A673 (cell line): ENCODE results near the gene SPAG16. TPM values are rescaled to one million over a fixed set of nuclear protein-coding genes. Genes with fewer than 3 reads are reported as not detected.

Experiments
- BruUV-seq: library from RNA; stranded (reverse); fragments of 400-500 nt; replicated peaks from 2 replicates; lab custom pipeline; 2021; lab: Mats Ljungman, UMichigan
- CTCF ChIA-PET: fragments of 300-600 bp; sonication (Branson Sonifier 250); formaldehyde crosslinking; loops from one replicate; lab custom pipeline; 2022; ENCODE audit warnings: antibody characterized with exemption; lab: Charles Lee
- POLR2A ChIA-PET: fragments of 300-600 bp; sonication (Branson Sonifier 250); formaldehyde crosslinking; loops from one replicate; lab custom pipeline; 2022; ENCODE audit warnings: antibody characterized with exemption; ENCODE audit not compliant: low non-redundant PET; lab: Charles Lee
- DNase-seq: peaks from one replicate; pipeline ENCODE4 v3.0.0-alpha.2; 2015; ENCODE audit warnings: low spot score
- H3K27ac ChIP-seq: fragments of 200-600 bp; sonication (generic); 2 replicates; pipeline ENCODE4 v1.5.1; 2016; ENCODE audit warnings: mixed run types, low read depth, mild to moderate bottlenecking, mixed read lengths, antibody characterized with exemption, low read length; ENCODE audit not compliant: poor library complexity, severe bottlenecking
- H3K27me3 ChIP-seq: fragments of 200-600 bp; sonication (generic); replicated peaks from 2 replicates; pipeline ENCODE4 v1.6.1; 2017; ENCODE audit warnings: mixed run types, low read depth, mild to moderate bottlenecking, mixed read lengths, antibody characterized with exemption, low read length; ENCODE audit not compliant: insufficient read depth, poor library complexity
- H3K36me3 ChIP-seq: fragments of 200-600 bp; sonication (generic); 2 replicates; pipeline ENCODE4 v1.6.1; 2016; ENCODE audit warnings: mixed run types, mild to moderate bottlenecking, mixed read lengths, antibody characterized with exemption, low read length; ENCODE audit not compliant: insufficient read depth, poor library complexity, severe bottlenecking
- H3K4me1 ChIP-seq: fragments of 200-600 bp; sonication (generic); 2 replicates; pipeline ENCODE4 v1.6.1; 2017; ENCODE audit warnings: mixed run types, mild to moderate bottlenecking, mixed read lengths, antibody characterized with exemption, low read length; ENCODE audit not compliant: insufficient read depth, poor library complexity, severe bottlenecking
- H3K4me3 ChIP-seq: fragments of 200-600 bp; sonication (generic); 2 replicates; pipeline ENCODE4 v1.5.1; 2016; ENCODE audit warnings: low read depth, mixed run types, mild to moderate bottlenecking, mixed read lengths, low read length; ENCODE audit not compliant: poor library complexity, severe bottlenecking
- H3K9me3 ChIP-seq: fragments of 200-600 bp; sonication (generic); 2 replicates; pipeline ENCODE4 v1.6.1; 2016; ENCODE audit warnings: mixed run types, low read depth, mild to moderate bottlenecking, mixed read lengths, antibody characterized with exemption, low read length; ENCODE audit not compliant: poor library complexity, severe bottlenecking
- EZH2 ChIP-seq: fragments of 200-600 bp; sonication (generic); IDR thresholded peaks from 2 replicates; pipeline ENCODE4 v1.6.1; 2017; ENCODE audit warnings: borderline replicate concordance, low read depth, mild to moderate bottlenecking, mixed read lengths, antibody characterized with exemption, low read length; ENCODE audit not compliant: poor library complexity, severe bottlenecking
- intact Hi-C: fragments of 100-400 bp; cut with micrococcal nuclease; formaldehyde crosslinking; loops from one replicate; pipeline ENCODE4 v1.10.0; 2022; ENCODE audit not compliant: unreplicated experiment
- total RNA-seq: library from RNA; stranded (reverse); gene quantifications from 2 replicates; pipeline ENCODE4 v1.2.3, GENCODE V29; 2021
- TF ChIP-seq, protein P1 (sequence below): fragments of 300-800, 200-600 bp; sonication (generic); conservative IDR thresholded peaks from 2 replicates; pipeline ENCODE4 v1.5.1; 2017; ENCODE audit warnings: low read depth, mild to moderate bottlenecking, antibody characterized with exemption, low read length, moderate library complexity, mixed read lengths

SPAG16 gene
- total RNA-seq, 1 experiment from 2014 or later, result 13.1 TPM

DNA sequence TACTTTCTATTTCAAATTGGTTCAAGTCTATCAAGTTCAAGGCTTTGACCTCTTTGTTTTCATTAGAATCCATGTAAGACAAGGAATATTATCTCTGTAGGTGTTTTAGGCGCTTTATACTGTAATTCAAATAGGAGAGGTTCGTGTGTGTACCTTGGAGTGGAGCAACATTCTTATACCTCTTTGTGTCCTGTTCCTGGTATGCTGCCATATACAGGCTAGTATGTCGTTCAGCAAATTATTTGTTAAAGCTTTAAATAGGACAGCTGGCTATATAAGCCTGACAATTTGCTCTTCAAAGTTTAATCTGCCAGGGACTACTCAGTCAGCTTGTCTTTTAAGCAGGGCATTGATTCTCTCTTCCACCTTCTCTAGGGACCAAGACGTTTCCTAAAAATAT is 31.1 kb upstream of the SPAG16 start:
- Histone ChIP-seq H3K4me3 (no peak overlapping the region), H3K27me3 (no peaks in the 10 kb centered on the region), H3K9me3 (no peaks in the 10 kb centered on the region), H3K36me3 (no peaks in the 10 kb centered on the region), H3K4me1 (peaks cover 17% of the 10 kb centered on the region), H3K27ac (no peak overlapping the region)
- intact Hi-C loops, result loop anchor here (5.0 kb wide), 1 partner anchor 679 kb away; no protein-coding TSS in a partner anchor
- DNase-seq, result no peak
- BruUV-seq, result no TSS peak
- CTCF ChIA-PET, result no interaction called here
- TF ChIP-seq, protein P1, sequence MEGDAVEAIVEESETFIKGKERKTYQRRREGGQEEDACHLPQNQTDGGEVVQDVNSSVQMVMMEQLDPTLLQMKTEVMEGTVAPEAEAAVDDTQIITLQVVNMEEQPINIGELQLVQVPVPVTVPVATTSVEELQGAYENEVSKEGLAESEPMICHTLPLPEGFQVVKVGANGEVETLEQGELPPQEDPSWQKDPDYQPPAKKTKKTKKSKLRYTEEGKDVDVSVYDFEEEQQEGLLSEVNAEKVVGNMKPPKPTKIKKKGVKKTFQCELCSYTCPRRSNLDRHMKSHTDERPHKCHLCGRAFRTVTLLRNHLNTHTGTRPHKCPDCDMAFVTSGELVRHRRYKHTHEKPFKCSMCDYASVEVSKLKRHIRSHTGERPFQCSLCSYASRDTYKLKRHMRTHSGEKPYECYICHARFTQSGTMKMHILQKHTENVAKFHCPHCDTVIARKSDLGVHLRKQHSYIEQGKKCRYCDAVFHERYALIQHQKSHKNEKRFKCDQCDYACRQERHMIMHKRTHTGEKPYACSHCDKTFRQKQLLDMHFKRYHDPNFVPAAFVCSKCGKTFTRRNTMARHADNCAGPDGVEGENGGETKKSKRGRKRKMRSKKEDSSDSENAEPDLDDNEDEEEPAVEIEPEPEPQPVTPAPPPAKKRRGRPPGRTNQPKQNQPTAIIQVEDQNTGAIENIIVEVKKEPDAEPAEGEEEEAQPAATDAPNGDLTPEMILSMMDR, result no peak
- no peak for TF ChIP-seq EZH2
- POLR2A ChIA-PET, result interaction anchor here (0.6 kb wide), 1 partner anchor 10 kb away, joined by 3 read pairs; no protein-coding TSS in a partner anchor

DNA sequence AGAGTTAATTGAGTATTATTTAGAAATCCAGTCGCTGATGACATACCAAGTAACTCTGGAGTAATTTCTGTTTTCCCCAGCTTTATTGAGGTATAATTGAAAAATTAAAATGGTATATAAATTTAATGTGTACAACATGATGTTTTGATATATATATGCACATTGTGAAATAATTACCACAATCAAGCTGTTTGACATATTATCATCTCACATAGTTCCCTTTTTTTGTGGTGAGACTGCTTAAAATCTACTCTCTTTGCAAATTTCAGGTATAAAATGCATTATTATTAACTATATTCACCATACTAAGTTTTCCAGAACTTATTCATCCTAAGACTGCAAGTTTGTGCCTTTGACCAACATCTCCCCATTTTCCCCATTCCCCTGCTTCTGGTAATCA is 25.0 kb upstream of the SPAG16 start:
- Histone ChIP-seq H3K9me3 (no peaks in the 10 kb centered on the region), H3K4me1 (no peaks in the 10 kb centered on the region), H3K27me3 (no peaks in the 10 kb centered on the region), H3K36me3 (no peaks in the 10 kb centered on the region), H3K27ac (no peak overlapping the region), H3K4me3 (no peak overlapping the region)
- no TSS peak for BruUV-seq
- DNase-seq, result no peak
- TF ChIP-seq EZH2, result no peak
- ChIA-PET POLR2A (no interaction called here), CTCF (no interaction called here)
- intact Hi-C loops, result no loop called here

DNA sequence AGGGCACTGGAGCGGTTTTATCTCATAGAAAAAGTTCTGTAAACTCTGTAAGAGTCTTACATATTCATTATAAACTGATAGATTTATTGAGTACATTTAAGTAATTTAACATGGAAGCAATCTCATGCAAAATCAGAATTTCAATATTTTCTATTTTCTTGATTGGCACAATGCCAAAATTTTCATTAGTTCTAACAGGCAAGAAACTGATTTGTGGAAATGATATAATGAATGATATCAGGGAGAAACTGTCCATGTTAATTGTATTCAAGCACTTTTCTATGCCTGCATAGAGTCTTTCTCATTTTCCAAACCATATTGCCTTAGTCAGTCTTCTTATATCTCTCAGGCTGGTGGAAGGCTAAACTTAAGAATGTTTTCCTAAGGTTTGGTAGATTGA is 23.0 kb upstream of the SPAG16 start:
- Histone ChIP-seq H3K4me3 (no peak overlapping the region), H3K27me3 (no peaks in the 10 kb centered on the region), H3K27ac (no peak overlapping the region), H3K4me1 (no peaks in the 10 kb centered on the region), H3K9me3 (no peaks in the 10 kb centered on the region), H3K36me3 (no peaks in the 10 kb centered on the region)
- intact Hi-C loops, result no loop called here
- no TSS peak for BruUV-seq
- no peak for DNase-seq
- no peak for TF ChIP-seq EZH2
- TF ChIP-seq, protein P1, result no peak
- ChIA-PET POLR2A (no interaction called here), CTCF (no interaction called here)

DNA sequence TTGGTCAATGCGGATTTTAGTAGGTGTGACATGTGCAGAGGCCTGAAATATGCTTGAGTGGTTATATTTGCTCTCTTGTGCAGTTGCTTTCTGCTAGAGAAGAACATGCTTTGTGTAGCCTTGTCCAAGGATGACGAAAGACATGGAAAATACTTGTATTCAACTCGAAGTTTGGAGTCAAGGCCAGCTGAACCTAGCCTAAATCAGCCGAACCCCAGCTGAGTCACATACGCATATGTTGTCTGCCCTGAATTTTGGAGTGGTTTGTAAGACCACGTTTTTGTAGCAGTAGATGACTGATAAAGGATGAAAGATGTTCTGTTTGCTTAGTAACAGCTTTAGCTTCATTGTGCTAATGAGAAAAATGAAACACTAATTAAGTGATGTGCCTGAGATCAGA is 22.5 kb upstream of the SPAG16 start:
- Histone ChIP-seq H3K4me3 (no peak overlapping the region), H3K4me1 (no peaks in the 10 kb centered on the region), H3K27ac (no peak overlapping the region), H3K36me3 (no peaks in the 10 kb centered on the region), H3K9me3 (no peaks in the 10 kb centered on the region), H3K27me3 (no peaks in the 10 kb centered on the region)
- ChIA-PET CTCF (no interaction called here), POLR2A (no interaction called here)
- TF ChIP-seq EZH2, result no peak
- TF ChIP-seq, protein P1, result no peak
- no peak for DNase-seq
- no TSS peak for BruUV-seq
- intact Hi-C loops, result no loop called here
